Calu3 (cell line): ENCODE data around the gene SAMD5. TPM values are rescaled to one million over a fixed set of nuclear protein-coding genes. Genes with fewer than 3 reads are reported as not detected.

Source experiments
- BruUV-seq: library from RNA; stranded (reverse); fragments of 400-500 nt; replicated peaks from 2 replicates; lab custom pipeline; 2021; lab: Mats Ljungman, UMichigan
- CTCF ChIA-PET: fragments of 300-600 bp; sonication (Branson Sonifier 250); formaldehyde crosslinking; loops from one replicate; lab custom pipeline; 2022; ENCODE audit warnings: antibody characterized with exemption; lab: Charles Lee
- DNase-seq: peaks from one replicate; pipeline ENCODE4 v3.0.0; 2022
- H3K27ac Mint-ChIP-seq: one replicate; pipeline ENCODE4 v1.8.0; 2022; ENCODE audit warnings: mixed read lengths; ENCODE audit not compliant: unreplicated experiment
- H3K27me3 Mint-ChIP-seq: one replicate; pipeline ENCODE4 v1.8.0; 2022; ENCODE audit warnings: mixed read lengths; ENCODE audit not compliant: unreplicated experiment
- H3K36me3 Mint-ChIP-seq: one replicate; pipeline ENCODE4 v1.8.0; 2022; ENCODE audit warnings: mild to moderate bottlenecking, moderate library complexity, mixed read lengths; ENCODE audit not compliant: insufficient read depth, unreplicated experiment
- H3K4me1 Mint-ChIP-seq: one replicate; pipeline ENCODE4 v1.8.0; 2022; ENCODE audit warnings: mild to moderate bottlenecking, low read depth, mixed read lengths; ENCODE audit not compliant: unreplicated experiment
- H3K4me3 Mint-ChIP-seq: one replicate; pipeline ENCODE4 v1.8.0; 2022; ENCODE audit warnings: mild to moderate bottlenecking, low read depth, moderate library complexity, mixed read lengths; ENCODE audit not compliant: unreplicated experiment
- H3K9me3 Mint-ChIP-seq: one replicate; pipeline ENCODE4 v1.8.0; 2022; ENCODE audit warnings: low read depth, mixed read lengths; ENCODE audit not compliant: unreplicated experiment
- CTCF ChIP-seq: fragments of 200-600 bp; IDR thresholded peaks from one replicate; pipeline ENCODE4 v1.8.0; 2022; ENCODE audit warnings: antibody characterized with exemption; ENCODE audit not compliant: unreplicated experiment
- intact Hi-C: fragments of 100-400 bp; cut with micrococcal nuclease; formaldehyde crosslinking; loops from one replicate; pipeline ENCODE4 v1.10.0; 2022; ENCODE audit not compliant: unreplicated experiment
- total RNA-seq: library from RNA; stranded (reverse); gene quantifications from 2 replicates; pipeline ENCODE4 v1.2.3, GENCODE V29; 2022

SAMD5 gene
- total RNA-seq, 1 experiment from 2014 or later, result 0.76 TPM

GRCh38 chr6:147617366-147617765 is 108.9 kb downstream of the SAMD5 start:
- CTCF ChIA-PET, result interaction anchor here (0.6 kb wide), 1 partner anchor 13 kb away, joined by 3 read pairs; no protein-coding TSS in a partner anchor
- no peaks in the 10 kb centered on the region for H3K36me3 Mint-ChIP-seq
- H3K27ac Mint-ChIP-seq, result no peak overlapping the region
- H3K4me3 Mint-ChIP-seq, result no peak overlapping the region
- DNase-seq, result no peak
- no peak for TF ChIP-seq CTCF
- peaks cover 12% of the 10 kb centered on the region for H3K9me3 Mint-ChIP-seq
- no peaks in the 10 kb centered on the region for H3K4me1 Mint-ChIP-seq
- intact Hi-C loops, result no loop called here
- no peaks in the 10 kb centered on the region for H3K27me3 Mint-ChIP-seq
- BruUV-seq, result no TSS peak

GRCh38 chr6:147618457-147618856 is 110.0 kb downstream of the SAMD5 start:
- CTCF ChIA-PET, result no interaction called here
- intact Hi-C loops, result no loop called here
- H3K27me3 Mint-ChIP-seq, result no peaks in the 10 kb centered on the region
- no peak for TF ChIP-seq CTCF
- H3K4me3 Mint-ChIP-seq, result no peak overlapping the region
- H3K9me3 Mint-ChIP-seq, result peaks cover 10% of the 10 kb centered on the region
- no peak overlapping the region for H3K27ac Mint-ChIP-seq
- H3K36me3 Mint-ChIP-seq, result no peaks in the 10 kb centered on the region
- H3K4me1 Mint-ChIP-seq, result no peaks in the 10 kb centered on the region
- no peak for DNase-seq
- no TSS peak for BruUV-seq

- H3K4me1 Mint-ChIP-seq, result no peaks in the 10 kb centered on the region
- no TSS peak for BruUV-seq
- H3K9me3 Mint-ChIP-seq, result peaks cover 8% of the 10 kb centered on the region
- intact Hi-C loops, result no loop called here
- no peak overlapping the region for H3K27ac Mint-ChIP-seq
- no peak overlapping the region for H3K4me3 Mint-ChIP-seq
- TF ChIP-seq CTCF, result no peak
- H3K27me3 Mint-ChIP-seq, result no peaks in the 10 kb centered on the region
- CTCF ChIA-PET, result no interaction called here
- H3K36me3 Mint-ChIP-seq, result no peaks in the 10 kb centered on the region
- no peak for DNase-seq
These were observed 110.4 kb downstream of the SAMD5 start for GRCh38 chr6:147618927-147619326.
